HG03175 (cell line): ENCODE data around the gene TRNT1.

Experiments
- ATAC-seq: cut with Tn5 transposase; IDR thresholded peaks from one replicate; pipeline ENCODE4 v1.9.1; 2021; ENCODE audit warnings: mild to moderate bottlenecking, moderate library complexity; ENCODE audit not compliant: unreplicated experiment

The TRNT1 gene

DNA sequence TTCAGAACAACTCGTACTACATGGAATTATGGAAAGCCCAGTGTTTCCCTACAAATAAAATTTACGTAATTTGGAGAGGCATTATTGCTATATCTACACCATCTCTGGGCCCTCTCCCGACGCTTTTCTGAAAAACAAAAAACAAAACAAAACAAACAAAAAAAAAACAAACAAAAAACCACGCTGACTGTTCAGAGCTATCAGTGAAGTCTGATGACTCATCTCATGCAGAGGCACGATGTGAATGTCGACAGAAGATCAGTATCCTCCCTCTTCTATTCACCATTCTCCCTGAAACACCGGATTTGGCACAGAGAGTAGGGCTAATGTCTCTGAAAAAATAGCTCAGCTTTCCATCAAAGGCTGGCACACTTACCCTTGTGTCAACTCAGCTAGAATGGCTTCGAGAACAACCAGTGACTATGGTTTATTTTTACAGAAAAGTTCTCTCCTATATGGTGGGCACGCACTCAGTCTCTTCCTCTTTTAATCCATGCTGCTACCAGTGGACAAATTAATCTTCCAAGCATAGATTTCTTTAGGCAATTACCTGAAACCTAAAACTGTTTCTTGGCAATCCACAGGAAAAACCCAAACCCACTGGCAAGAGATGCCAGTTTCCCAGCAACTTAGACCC lies 51.2 kb downstream of the TRNT1 start:
- no peak for ATAC-seq

- peak; percentile 2 for ATAC-seq
Measured at GRCh38 chr3:3178498-3179328, 52.0 kb downstream of the TRNT1 start.

- peak; percentile 98 for ATAC-seq
Measured at GRCh38 chr3:3179407-3180094, 52.8 kb downstream of the TRNT1 start, which contains the start of gene CRBN. Gene CRBN, minus strand, starts transcription at chr3:3179691. Its CDS starts 4 bp downstream, at chr3:3179687.

GRCh38 chr3:3180456-3180855 lies 53.7 kb downstream of the TRNT1 start:
- no peak for ATAC-seq

DNA sequence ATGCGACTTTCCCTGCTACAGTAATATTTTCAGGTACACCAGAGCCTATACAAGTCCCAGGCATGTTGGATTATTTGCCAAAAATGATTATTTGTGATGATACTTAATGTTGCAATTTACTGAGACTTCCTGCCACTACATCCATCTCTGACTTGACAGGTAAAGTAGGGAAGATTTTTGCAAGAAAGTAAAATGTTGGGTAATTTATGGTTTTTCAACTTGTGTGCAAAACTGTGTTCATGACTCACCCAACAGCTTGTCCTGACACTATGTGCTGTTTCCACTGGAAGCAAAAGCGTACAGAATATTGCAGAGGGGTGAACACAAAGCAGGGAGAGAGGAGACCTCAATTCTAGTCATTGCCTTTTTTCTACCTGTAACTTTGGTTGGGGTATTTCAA lies 58.1 kb downstream of the TRNT1 start:
- no peak for ATAC-seq

- ATAC-seq = no peak
Measured at GRCh38 chr3:3189102-3189727, 62.5 kb downstream of the TRNT1 start.

- no peak for ATAC-seq
Measured at GRCh38 chr3:3189961-3190360, 63.2 kb downstream of the TRNT1 start.

DNA sequence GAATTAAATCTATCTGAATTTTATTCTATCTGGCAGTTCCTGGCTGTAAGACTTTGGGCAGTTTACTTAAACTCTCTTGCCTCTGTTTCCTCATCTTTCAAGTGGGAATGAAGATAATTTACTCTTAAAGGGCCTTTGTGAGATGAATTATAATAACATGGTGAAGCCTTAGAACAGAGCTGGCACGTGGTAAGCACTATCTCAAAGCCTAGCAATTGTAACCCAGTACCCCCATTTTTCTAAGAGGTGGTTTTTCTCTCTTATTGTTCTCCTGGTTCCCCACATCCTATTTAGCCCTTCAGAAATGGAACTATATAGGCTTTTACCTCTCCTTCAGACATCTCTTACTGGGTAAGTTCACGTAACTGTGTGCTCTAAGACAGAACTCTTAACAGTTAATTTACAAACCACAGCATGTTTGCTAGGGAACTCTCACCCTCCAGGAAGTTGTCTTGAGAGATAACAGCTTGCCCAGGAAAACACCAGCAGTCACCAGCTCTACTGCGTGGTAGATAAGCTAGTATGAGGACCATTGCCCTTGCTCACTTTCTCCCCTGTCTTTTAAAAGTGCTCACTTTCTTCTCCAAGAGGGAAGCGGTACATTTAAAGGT lies 65.0 kb downstream of the TRNT1 start:
- ATAC-seq = no peak

GRCh38 chr3:3192286-3192675 lies 65.5 kb downstream of the TRNT1 start:
- no peak for ATAC-seq

GRCh38 chr3:3194861-3195260 lies 68.1 kb downstream of the TRNT1 start:
- no peak for ATAC-seq

GRCh38 chr3:3196148-3196861 lies 69.6 kb downstream of the TRNT1 start:
- no peak for ATAC-seq
